Measurements from ENCODE around the gene GNA14. TPM values are rescaled to one million over a fixed set of nuclear protein-coding genes. Genes with fewer than 3 reads are reported as not detected.

The GNA14 gene
- total and polyA plus RNA-seq, 2 donors (not counting 3 experiments of a cell fraction or from before 2014, with no cell fraction given), result 2.1 to 3.3 TPM

- Histone ChIP-seq H3K9ac (replicated peaks; ENCODE audit: extremely low read depth, insufficient read depth, low read length) (no peak overlapping the region), H3K4me2 (ENCODE audit: insufficient read depth, low read length) (no peak overlapping the region), H3K27me3 (ENCODE audit: control insufficient read depth in 2 of 2, insufficient read depth in 2 of 2, low read length in 2 of 2) (no peaks in the 10 kb centered on the region), H2AFZ (ENCODE audit: low read depth, low read length) (no peak overlapping the region), H3K79me2 (ENCODE audit: control insufficient read depth, insufficient read depth, low read length) (no peaks in the 10 kb centered on the region), H3K4me3 (replicated peaks in 1 of 3; ENCODE audit: insufficient read depth in 1 of 3, low read depth in 1 of 3, low read length in 3 of 3) (no peak overlapping the region), H3K9me1 (replicated peaks; ENCODE audit: control insufficient read depth, extremely low read depth, insufficient read depth, low read length) (no peaks in the 10 kb centered on the region), H3K4me1 (ENCODE audit: control insufficient read depth, extremely low read depth, insufficient read depth, low read length) (peaks cover 47% of the 10 kb centered on the region), H3K36me3 (ENCODE audit: control insufficient read depth in 2 of 2, extremely low read depth in 1 of 2, insufficient read depth in 2 of 2, low read length in 2 of 2) (peaks cover 0 to 2% of the 10 kb centered on the region in 2 experiments), H3K9me3 (replicated peaks; ENCODE audit: control insufficient read depth, insufficient read depth, low read length) (no peaks in the 10 kb centered on the region), H3K27ac (ENCODE audit: insufficient read depth, low read depth, low read length) (no peak overlapping the region), H4K20me1 (replicated peaks; ENCODE audit: control insufficient read depth, extremely low read depth, insufficient read depth, low read length) (no peaks in the 10 kb centered on the region)
- BruUV-seq (replicated peaks), result no TSS peak
- dilution Hi-C loops (cut with MboI; ENCODE audit: extremely low pct_ligation_motif_present, low sequenced_read_pairs) (no loop called here), intact Hi-C loops (cut with micrococcal nuclease) (loop anchor here (5.0 kb wide), 2 partner anchors 246 to 284 kb away; partner anchors contain the start of gene VPS13A)
- DNase-seq (ENCODE audit: low read depth, low spot score), result no peak
- CTCF ChIA-PET, result interaction anchor here (4.8 kb wide), 1 partner anchor 11 kb away, joined by 36 read pairs; no protein-coding TSS in a partner anchor
- TF ChIP-seq EZH2 (IDR thresholded peaks at IDR 0.05; ENCODE audit: borderline replicate concordance, low read depth, low read length, severe bottlenecking) (no peak), MAX (IDR thresholded peaks at IDR 0.05; ENCODE audit: insufficient read depth, insufficient read length) (no peak), FOS (IDR thresholded peaks at IDR 0.05; ENCODE audit: borderline replicate concordance, insufficient read depth, low read length) (no peak)
- FAIRE-seq, result no peak
- POLR2A ChIA-PET, result no interaction called here
Observed at GRCh38 chr9:77422969-77423368, 225.2 kb downstream of the GNA14 start.

GRCh38 chr9:77421506-77422265 is 226.4 kb downstream of the GNA14 start:
- no peak overlapping the region for H2AFZ ChIP-seq (ENCODE audit: low read depth, low read length)
- peak overlapping the region; percentile 83 for H3K4me2 ChIP-seq (ENCODE audit: insufficient read depth, low read length)
- H4K20me1 ChIP-seq (replicated peaks; ENCODE audit: control insufficient read depth, extremely low read depth, insufficient read depth, low read length), result no peaks in the 10 kb centered on the region
- peaks cover 0 to 2% of the 10 kb centered on the region in 2 experiments for H3K36me3 ChIP-seq (ENCODE audit: control insufficient read depth in 2 of 2, extremely low read depth in 1 of 2, insufficient read depth in 2 of 2, low read length in 2 of 2)
- no peaks in the 10 kb centered on the region for H3K27me3 ChIP-seq (ENCODE audit: control insufficient read depth in 2 of 2, insufficient read depth in 2 of 2, low read length in 2 of 2)
- peak overlapping the region; percentile 91 for H3K27ac ChIP-seq (ENCODE audit: insufficient read depth, low read depth, low read length)
- no peaks in the 10 kb centered on the region for H3K79me2 ChIP-seq (ENCODE audit: control insufficient read depth, insufficient read depth, low read length)
- ChIA-PET POLR2A (no interaction called here), CTCF (interaction anchor here (4.8 kb wide), 1 partner anchor 12 kb away, joined by 36 read pairs; no protein-coding TSS in a partner anchor)
- dilution Hi-C loops (cut with MboI; ENCODE audit: extremely low pct_ligation_motif_present, low sequenced_read_pairs), result no loop called here
- H3K9ac ChIP-seq (replicated peaks; ENCODE audit: extremely low read depth, insufficient read depth, low read length), result peak overlapping the region; percentile 60
- H3K9me3 ChIP-seq (replicated peaks; ENCODE audit: control insufficient read depth, insufficient read depth, low read length), result no peaks in the 10 kb centered on the region
- peak; percentile 81 for DNase-seq (ENCODE audit: low read depth, low spot score)
- FAIRE-seq, result peak; percentile 76
- H3K4me3 ChIP-seq (replicated peaks in 1 of 3; ENCODE audit: insufficient read depth in 1 of 3, low read depth in 1 of 3, low read length in 3 of 3), result no peak overlapping the region
- TSS peak; percentile 50 for BruUV-seq (replicated peaks)
- peaks cover 59% of the 10 kb centered on the region for H3K4me1 ChIP-seq (ENCODE audit: control insufficient read depth, extremely low read depth, insufficient read depth, low read length)
- no peak for TF ChIP-seq MAX (IDR thresholded peaks at IDR 0.05; ENCODE audit: insufficient read depth, insufficient read length)
- TF ChIP-seq FOS (IDR thresholded peaks at IDR 0.05; ENCODE audit: borderline replicate concordance, insufficient read depth, low read length), result peak; percentile 64
- peak; percentile 53 for TF ChIP-seq JUN (IDR thresholded peaks at IDR 0.05; ENCODE audit: borderline replicate concordance, insufficient read depth, insufficient read length, low read depth)
- no peak for TF ChIP-seq CTCF (IDR thresholded peaks at IDR 0.05; ENCODE audit: extremely low read depth in 1 of 2, insufficient read depth in 1 of 2, low read depth in 1 of 2, low read length in 2 of 2)
- no peak for TF ChIP-seq EZH2 (IDR thresholded peaks at IDR 0.05; ENCODE audit: borderline replicate concordance, low read depth, low read length, severe bottlenecking)
- no peak for TF ChIP-seq POLR2AphosphoS5 (IDR thresholded peaks at IDR 0.05; ENCODE audit: insufficient read depth, low read depth, low read length)
- no peak for TF ChIP-seq MYC (IDR thresholded peaks at IDR 0.05; ENCODE audit: low read depth, low read length)
- no peak for TF ChIP-seq POLR2A (IDR thresholded peaks at IDR 0.05; ENCODE audit: low read depth, low read length)
- no peak for TF ChIP-seq GATA2 (IDR thresholded peaks at IDR 0.05; ENCODE audit: insufficient read depth, insufficient read length, low read depth, low read length)
- no peaks in the 10 kb centered on the region for H3K9me1 ChIP-seq (replicated peaks; ENCODE audit: control insufficient read depth, extremely low read depth, insufficient read depth, low read length)
- intact Hi-C loops (cut with micrococcal nuclease), result loop anchor here (5.0 kb wide), 2 partner anchors 244 to 286 kb away; partner anchors contain the start of gene VPS13A
